WERI-Rb-1 (cell line): ENCODE data around the gene TANK.

Experiments used
- DNase-seq: peaks from one replicate; pipeline ENCODE4 v3.0.0-alpha.2; 2020
- H3K27ac ChIP-seq: fragments of 250-450 bp; sonication (Bioruptor Pico); 2 replicates; pipeline ENCODE4 v1.5.1; 2020; ENCODE audit warnings: mild to moderate bottlenecking, moderate library complexity
- H3K27me3 ChIP-seq: fragments of 250-450 bp; sonication (Bioruptor Pico); 2 replicates; pipeline ENCODE4 v1.5.1; 2021; ENCODE audit warnings: mild to moderate bottlenecking, low read depth, moderate library complexity; ENCODE audit not compliant: insufficient read depth, severe bottlenecking
- H3K36me3 ChIP-seq: fragments of 250-450 bp; sonication (Bioruptor Pico); 2 replicates; pipeline ENCODE4 v1.5.1; 2020; ENCODE audit warnings: mild to moderate bottlenecking, moderate library complexity
- H3K4me3 ChIP-seq: 2 replicates; pipeline ENCODE4 v1.5.1; 2011; ENCODE audit warnings: low read depth, mild to moderate bottlenecking, control low read depth, low read length
- H3K9me3 ChIP-seq: fragments of 250-450 bp; sonication (Bioruptor Pico); 2 replicates; pipeline ENCODE4 v1.5.1; 2021; ENCODE audit warnings: mild to moderate bottlenecking, moderate library complexity; ENCODE audit not compliant: severe bottlenecking
- TF ChIP-seq, protein P1 (sequence below): IDR thresholded peaks from 2 replicates; pipeline ENCODE4 v1.5.1; 2011; ENCODE audit warnings: low read depth, mild to moderate bottlenecking, control low read depth, inconsistent platforms, low read length

TANK gene

DNA sequence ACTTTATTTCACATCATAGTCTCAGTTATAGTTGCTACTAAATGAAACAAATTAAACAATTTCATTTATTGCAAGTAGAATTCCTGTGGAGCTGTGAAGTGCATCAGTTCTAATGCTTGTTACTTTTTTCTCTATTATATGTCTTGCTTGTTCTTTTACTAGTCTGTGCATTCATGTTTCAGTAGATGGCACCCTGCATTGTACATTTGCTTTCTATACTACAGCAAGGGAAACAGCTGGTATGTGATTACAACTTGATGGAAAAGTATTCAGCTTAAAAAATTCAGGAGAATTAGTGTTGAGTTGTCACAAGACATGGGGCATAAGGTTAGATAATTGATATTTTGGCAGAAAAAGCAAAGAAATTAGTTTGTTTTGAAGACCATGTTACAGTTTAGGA lies 72.3 kb downstream of the TANK start:
- Histone ChIP-seq H3K27me3 (no peaks in the 10 kb centered on the region), H3K4me3 (no peak overlapping the region), H3K9me3 (no peaks in the 10 kb centered on the region), H3K27ac (no peak overlapping the region), H3K36me3 (peaks cover 2% of the 10 kb centered on the region; the same call in 1 of the 2 replicates)
- TF ChIP-seq, protein P1, sequence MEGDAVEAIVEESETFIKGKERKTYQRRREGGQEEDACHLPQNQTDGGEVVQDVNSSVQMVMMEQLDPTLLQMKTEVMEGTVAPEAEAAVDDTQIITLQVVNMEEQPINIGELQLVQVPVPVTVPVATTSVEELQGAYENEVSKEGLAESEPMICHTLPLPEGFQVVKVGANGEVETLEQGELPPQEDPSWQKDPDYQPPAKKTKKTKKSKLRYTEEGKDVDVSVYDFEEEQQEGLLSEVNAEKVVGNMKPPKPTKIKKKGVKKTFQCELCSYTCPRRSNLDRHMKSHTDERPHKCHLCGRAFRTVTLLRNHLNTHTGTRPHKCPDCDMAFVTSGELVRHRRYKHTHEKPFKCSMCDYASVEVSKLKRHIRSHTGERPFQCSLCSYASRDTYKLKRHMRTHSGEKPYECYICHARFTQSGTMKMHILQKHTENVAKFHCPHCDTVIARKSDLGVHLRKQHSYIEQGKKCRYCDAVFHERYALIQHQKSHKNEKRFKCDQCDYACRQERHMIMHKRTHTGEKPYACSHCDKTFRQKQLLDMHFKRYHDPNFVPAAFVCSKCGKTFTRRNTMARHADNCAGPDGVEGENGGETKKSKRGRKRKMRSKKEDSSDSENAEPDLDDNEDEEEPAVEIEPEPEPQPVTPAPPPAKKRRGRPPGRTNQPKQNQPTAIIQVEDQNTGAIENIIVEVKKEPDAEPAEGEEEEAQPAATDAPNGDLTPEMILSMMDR, result no peak
- no peak for DNase-seq

- H3K27me3 ChIP-seq, result no peaks in the 10 kb centered on the region
- H3K36me3 ChIP-seq, result no peaks in the 10 kb centered on the region; the same call in 1 of the 2 replicates
- no peak overlapping the region for H3K27ac ChIP-seq
- TF ChIP-seq, protein P1, result no peak
- no peak overlapping the region for H3K4me3 ChIP-seq
- H3K9me3 ChIP-seq, result no peaks in the 10 kb centered on the region
- DNase-seq, result no peak
These were observed 73.7 kb downstream of the TANK start for GRCh38 chr2:161233858-161234431.

- Histone ChIP-seq H3K27ac (no peak overlapping the region), H3K4me3 (no peak overlapping the region), H3K27me3 (no peaks in the 10 kb centered on the region), H3K36me3 (no peaks in the 10 kb centered on the region), H3K9me3 (no peaks in the 10 kb centered on the region)
- TF ChIP-seq, protein P1, result no peak
- DNase-seq, result no peak
These were observed 74.4 kb downstream of the TANK start for GRCh38 chr2:161234627-161235026.

DNA sequence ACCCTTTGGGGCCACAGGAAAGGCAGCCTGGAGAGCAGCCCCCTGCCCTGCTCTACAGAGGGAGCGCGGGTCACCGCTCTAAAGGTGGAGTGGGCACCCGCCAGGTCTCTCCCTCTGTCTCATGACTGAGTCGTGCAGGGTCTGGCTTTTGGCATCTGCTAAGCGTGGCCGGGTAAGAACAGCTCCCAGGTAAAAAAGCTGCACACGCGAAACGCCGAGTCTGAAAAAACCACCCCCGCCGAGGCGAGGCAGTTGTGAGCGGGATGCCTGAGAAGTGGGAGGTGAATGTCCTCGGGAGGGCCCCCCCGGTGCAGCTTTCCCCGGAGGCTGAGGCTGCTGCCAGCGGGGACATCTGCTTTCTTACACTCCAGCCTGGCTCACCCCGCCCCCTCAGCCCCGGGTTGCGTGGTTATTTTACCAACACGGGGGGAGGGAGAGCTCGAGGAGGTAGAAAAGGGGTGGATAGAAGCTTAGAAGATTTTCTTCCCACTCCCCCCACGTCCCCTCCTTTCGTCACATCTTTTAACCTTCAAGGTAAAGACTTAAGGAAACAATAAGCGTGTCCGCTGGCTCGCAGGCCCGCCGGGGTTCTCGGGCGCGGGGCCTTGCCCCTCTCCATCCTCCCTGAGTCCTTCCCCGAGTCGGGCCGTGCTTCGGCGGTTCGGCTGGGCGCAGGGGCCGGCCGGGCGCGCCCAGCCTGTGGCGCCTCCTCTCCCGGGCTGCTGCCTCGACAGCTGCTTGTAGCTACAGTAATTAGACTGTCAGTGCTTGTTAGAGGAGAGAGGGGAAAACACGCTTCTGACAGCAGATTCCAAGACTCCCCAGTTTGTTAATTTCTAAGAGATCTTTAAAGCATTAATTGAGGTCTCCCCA lies 77.4 kb downstream of the TANK start:
- no peaks in the 10 kb centered on the region for H3K9me3 ChIP-seq
- peak overlapping the region; percentile 82 for H3K4me3 ChIP-seq
- DNase-seq, result peak; percentile 89
- TF ChIP-seq, protein P1, result no peak
- no peaks in the 10 kb centered on the region for H3K36me3 ChIP-seq
- no peaks in the 10 kb centered on the region for H3K27me3 ChIP-seq
- H3K27ac ChIP-seq, result peak overlapping the region; percentile 87

- Histone ChIP-seq H3K27ac (peak overlapping the region; percentile 87), H3K4me3 (peak overlapping the region; percentile 82), H3K27me3 (no peaks in the 10 kb centered on the region), H3K36me3 (no peaks in the 10 kb centered on the region), H3K9me3 (no peaks in the 10 kb centered on the region)
- DNase-seq, result peak; percentile 20
- TF ChIP-seq, protein P1, result no peak
These were observed 78.0 kb downstream of the TANK start for GRCh38 chr2:161238265-161238559.
